Measurements from ENCODE around the gene H6PD. TPM values are rescaled to one million over a fixed set of nuclear protein-coding genes. Genes with fewer than 3 reads are reported as not detected.
A peak's percentile ranks its signal among the peaks of the same experiment; 100 is the strongest.

Gene H6PD
- total RNA-seq, 1 donor: 27.2 TPM

DNA sequence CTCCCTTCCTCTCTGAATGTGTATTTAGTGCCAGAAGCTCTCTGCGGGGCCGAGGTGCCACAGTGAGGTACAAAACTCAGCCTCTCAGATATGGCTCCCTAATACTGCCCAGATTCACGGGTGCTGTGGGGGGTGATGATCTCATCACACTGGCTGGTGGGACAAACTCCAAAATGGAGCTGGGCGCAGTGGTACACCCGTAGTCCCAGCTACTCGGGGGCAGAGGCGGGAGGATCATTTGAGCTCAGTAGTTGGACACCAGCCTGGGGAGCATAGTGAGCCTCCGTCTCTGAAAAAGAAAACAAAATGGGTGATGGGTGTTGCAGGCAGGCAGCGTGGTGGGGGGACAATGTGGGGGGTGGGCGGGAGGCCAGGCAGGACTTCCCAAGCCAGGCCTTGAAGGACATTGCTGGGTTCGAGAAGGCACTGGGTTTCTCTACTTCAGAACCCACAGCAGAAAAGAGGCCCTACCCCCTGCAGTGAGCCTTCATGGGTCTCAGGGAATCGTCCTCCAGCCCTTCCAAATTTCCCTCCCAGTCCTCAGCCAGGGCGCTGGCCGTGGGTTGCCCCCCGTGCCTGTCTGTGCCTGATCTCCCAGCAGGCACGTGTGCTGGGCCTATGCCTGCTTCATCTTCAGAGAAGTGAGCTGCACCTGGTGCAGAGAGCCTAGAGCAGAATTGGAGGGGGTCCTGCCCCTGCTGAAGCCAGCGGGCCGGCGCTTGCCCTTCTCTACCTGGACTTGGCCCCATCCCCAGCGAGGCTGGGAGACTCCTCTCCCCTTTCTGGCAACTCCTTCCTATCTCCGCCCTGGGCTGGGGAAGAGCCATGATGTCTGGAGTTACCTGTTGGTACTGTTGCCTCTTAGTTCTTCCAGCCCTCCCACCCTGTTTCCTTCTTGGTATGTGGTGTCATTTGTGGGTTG lies 14.0 kb downstream of the H6PD start:
- TF ChIP-seq, protein P1, sequence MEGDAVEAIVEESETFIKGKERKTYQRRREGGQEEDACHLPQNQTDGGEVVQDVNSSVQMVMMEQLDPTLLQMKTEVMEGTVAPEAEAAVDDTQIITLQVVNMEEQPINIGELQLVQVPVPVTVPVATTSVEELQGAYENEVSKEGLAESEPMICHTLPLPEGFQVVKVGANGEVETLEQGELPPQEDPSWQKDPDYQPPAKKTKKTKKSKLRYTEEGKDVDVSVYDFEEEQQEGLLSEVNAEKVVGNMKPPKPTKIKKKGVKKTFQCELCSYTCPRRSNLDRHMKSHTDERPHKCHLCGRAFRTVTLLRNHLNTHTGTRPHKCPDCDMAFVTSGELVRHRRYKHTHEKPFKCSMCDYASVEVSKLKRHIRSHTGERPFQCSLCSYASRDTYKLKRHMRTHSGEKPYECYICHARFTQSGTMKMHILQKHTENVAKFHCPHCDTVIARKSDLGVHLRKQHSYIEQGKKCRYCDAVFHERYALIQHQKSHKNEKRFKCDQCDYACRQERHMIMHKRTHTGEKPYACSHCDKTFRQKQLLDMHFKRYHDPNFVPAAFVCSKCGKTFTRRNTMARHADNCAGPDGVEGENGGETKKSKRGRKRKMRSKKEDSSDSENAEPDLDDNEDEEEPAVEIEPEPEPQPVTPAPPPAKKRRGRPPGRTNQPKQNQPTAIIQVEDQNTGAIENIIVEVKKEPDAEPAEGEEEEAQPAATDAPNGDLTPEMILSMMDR (IDR thresholded peaks at IDR 0.05; ENCODE audit: insufficient read depth, low read depth, low read length): no peak
- no peak for DNase-seq (ENCODE audit: low read depth)

DNA sequence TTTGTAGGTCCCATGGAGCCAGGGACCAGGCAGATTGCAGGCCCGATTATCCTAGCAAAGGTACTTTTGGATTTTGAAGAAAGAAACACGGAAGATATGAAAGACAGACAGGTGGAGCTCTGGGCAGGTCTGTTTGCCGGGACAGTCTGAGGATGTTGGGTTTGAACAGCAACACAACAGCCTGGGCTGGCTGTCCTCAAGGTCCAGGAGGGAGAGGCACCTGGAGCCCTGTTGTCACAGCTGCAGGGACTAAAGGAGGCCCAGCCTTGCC lies 14.6 kb downstream of the H6PD start:
- no peak for DNase-seq (ENCODE audit: low read depth)
- TF ChIP-seq, protein P1 (IDR thresholded peaks at IDR 0.05; ENCODE audit: insufficient read depth, low read depth, low read length): no peak
- no peak overlapping the region for H3K4me3 ChIP-seq (ENCODE audit: low read depth, low read length)

More for the DNA sequence above, 14.0 kb downstream of the H6PD start:
- no peak overlapping the region for H3K4me3 ChIP-seq (ENCODE audit: low read depth, low read length)

DNA sequence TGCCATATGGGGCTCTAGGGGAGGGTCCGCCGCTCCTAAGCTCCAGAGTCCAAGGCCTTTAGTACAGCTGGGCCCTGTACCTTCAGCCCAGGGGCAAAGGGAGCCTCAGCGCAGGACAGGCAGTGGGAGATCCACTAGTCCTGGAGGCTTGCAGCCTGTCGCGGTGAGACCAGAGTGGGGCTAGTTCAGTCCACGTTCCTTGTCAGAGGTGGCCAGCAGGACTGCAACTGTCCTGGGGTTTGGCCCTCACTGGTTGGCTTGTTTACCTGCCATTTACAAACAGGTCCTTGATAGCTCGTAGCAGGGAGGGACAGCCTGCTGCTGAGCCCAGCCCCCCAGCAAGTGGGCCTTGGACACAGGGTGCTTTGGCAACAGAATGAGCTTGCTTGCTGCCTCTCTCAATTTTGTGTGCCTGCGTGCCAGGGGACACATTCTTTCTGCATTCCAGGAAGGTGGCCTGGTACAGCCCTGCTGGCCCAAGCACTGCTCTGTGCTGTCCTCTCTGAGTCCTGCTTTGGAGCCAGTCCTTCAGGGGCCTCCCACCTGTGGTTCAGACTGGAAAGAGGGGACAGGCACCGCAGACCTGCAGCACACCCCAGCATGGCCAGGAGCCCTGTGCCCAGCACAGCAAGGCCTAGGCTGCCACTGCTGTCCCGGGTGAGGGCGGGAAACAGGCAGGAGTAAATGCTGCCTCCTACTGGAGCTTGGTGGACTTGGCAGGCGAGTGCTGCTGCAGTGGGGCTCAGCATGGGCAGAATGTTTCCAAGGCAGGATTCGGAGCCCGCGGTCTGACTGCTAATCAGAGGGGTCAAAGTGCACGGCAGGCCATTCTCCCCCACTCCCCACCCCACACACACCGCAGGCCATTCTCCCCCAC lies 15.2 kb downstream of the H6PD start:
- no peak overlapping the region for H3K4me3 ChIP-seq (ENCODE audit: low read depth, low read length)
- peak; percentile 66 for DNase-seq (ENCODE audit: low read depth)
- TF ChIP-seq, protein P1 (IDR thresholded peaks at IDR 0.05; ENCODE audit: insufficient read depth, low read depth, low read length): peak; percentile 75

DNA sequence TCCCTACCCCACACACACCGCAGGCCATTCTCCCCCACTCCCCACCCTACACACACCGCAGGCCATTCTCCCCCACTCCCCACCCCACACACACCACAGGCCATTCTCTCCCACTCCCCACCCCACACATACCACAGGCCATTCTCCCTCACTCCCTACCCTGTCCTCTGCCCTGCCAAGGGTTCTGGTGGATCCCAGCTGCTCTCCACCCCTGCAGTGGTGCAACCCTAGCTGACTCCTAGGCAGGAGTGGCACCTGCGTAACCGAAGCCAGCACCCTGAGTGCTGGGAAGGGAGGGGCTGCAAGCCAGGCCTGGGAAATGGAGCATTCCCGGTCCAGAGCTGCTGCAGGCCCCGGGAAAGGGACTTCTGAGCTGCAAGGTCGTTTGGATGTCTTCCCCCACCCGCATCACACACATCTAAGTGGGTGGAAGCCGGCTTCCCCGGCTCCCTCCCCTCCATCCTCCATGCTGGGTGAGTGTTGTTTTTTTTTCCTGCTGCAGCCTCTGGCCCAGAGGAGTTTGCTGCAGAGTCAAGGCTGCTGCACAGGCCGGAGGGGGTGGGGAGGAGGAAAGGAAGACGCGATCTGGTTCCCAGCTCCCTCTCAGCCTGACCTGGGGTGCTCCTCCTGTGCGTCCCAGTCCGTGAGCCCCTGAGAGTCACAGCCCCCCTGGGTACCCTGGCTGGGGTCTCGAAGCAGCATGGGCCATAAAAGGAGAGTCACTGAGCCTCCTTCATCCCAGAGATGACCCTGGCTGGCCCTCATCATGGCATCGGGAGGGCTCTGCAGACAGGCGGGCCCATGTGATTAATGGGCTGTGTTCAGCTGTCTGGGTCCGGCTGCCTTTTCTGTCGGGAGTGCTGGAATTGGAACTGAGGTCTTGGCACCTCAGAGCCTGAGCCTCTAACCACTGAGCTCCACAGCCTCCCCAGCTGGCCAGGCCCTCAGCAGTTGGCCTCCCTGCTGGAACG lies 16.1 kb downstream of the H6PD start:
- peak; percentile 40 for DNase-seq (ENCODE audit: low read depth)
- TF ChIP-seq, protein P1 (IDR thresholded peaks at IDR 0.05; ENCODE audit: insufficient read depth, low read depth, low read length): no peak
- H3K4me3 ChIP-seq (ENCODE audit: low read depth, low read length): no peak overlapping the region

DNA sequence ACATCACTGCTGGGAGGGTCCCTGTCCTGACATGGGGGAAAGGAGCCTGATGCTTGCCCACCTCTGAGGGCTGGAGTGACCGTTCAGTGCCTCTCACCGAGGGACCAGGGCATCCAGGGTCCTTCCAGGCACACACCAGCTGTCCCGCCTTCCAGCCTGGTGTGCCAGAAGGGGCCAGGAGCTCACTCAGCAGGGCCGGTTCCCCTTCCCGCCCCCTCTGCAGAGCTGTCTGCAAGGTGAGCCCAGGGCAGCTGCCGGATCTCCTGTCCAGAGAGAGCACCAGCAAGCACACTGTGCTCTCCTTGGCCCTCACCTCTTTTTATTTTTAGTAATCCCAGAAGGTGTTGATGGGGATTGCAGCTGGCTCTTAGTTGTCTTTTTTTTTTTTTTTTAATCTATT lies 16.9 kb downstream of the H6PD start:
- TF ChIP-seq, protein P1 (IDR thresholded peaks at IDR 0.05; ENCODE audit: insufficient read depth, low read depth, low read length): no peak
- no peak overlapping the region for H3K4me3 ChIP-seq (ENCODE audit: low read depth, low read length)
- no peak for DNase-seq (ENCODE audit: low read depth)

DNA sequence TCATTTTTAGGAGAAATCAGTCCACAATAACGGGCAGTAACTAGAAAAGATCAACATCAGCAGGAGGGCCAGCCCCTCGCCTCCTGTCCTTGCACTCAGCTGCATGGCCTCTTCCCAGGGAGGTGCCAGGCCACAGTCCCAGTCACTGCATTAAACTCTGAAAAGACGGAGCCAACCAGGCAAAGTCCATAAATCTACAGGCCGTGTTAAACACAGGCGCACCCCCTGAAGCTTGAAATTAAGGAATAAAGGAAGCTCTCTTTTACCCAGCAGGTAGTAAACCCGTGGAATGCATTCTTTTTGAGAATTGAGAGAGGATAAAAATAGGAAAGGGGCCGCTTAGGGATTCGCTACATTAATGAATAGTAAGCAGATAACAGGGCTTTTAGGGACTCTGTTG lies 18.4 kb downstream of the H6PD start:
- TF ChIP-seq, protein P1 (IDR thresholded peaks at IDR 0.05; ENCODE audit: insufficient read depth, low read depth, low read length): no peak
- no peak overlapping the region for H3K4me3 ChIP-seq (ENCODE audit: low read depth, low read length)
- DNase-seq (ENCODE audit: low read depth): no peak

Measured in fibroblast of villous mesenchyme (primary cell).